IMR-90 (cell line): ENCODE data around the gene ZNF469. TPM values are rescaled to one million over a fixed set of nuclear protein-coding genes. Genes with fewer than 3 reads are reported as not detected.

ENCODE experiments used
- ATAC-seq: fragments of 200-7000 bp; cut with Tn5 transposase; 2 replicates; pipeline ENCODE4 v1.9.1; 2020; ENCODE audit warnings: low read depth, mild to moderate bottlenecking, moderate library complexity
- BruUV-seq: library from RNA; stranded (reverse); fragments of 400-500 nt; replicated peaks from 2 replicates; lab custom pipeline; 2021; lab: Mats Ljungman, UMichigan
- CTCF ChIA-PET: fragments of 300-600 bp; formaldehyde crosslinking; extraction: SDS; loops from one replicate; lab custom pipeline; 2021; ENCODE audit warnings: antibody characterized with exemption; lab: Yijun Ruan, JAX
- POLR2A ChIA-PET: fragments of 300-600 bp; sonication (Branson Sonifier 250); formaldehyde crosslinking; loops from one replicate; lab custom pipeline; 2022; ENCODE audit warnings: antibody characterized with exemption; ENCODE audit not compliant: unreplicated experiment; lab: Charles Lee
- DNase-seq: peaks from one replicate; pipeline ENCODE4 v3.0.0; 2013
- H2AFZ ChIP-seq: replicated peaks from 2 replicates; pipeline ENCODE3; 2013; ENCODE audit warnings: low read length, mild to moderate bottlenecking; ENCODE audit not compliant: poor library complexity
- H2AK5ac ChIP-seq: 2 replicates; pipeline ENCODE4 v1.6.1; 2013; ENCODE audit warnings: low read depth, low read length, inconsistent platforms
- H2AK9ac ChIP-seq: replicated peaks from 2 replicates; pipeline ENCODE3; 2013; ENCODE audit warnings: mild to moderate bottlenecking, low read depth, low read length, moderate library complexity; ENCODE audit not compliant: poor library complexity
- H2BK120ac ChIP-seq: 2 replicates; pipeline ENCODE4 v1.6.1; 2013; ENCODE audit warnings: low read depth, low read length, inconsistent platforms
- H2BK15ac ChIP-seq: 3 replicates; pipeline ENCODE4 v1.6.1; 2013; ENCODE audit warnings: low read depth, low read length, inconsistent platforms
- H2BK20ac ChIP-seq: 2 replicates; pipeline ENCODE4 v1.6.1; 2013; ENCODE audit warnings: low read depth, mild to moderate bottlenecking, inconsistent platforms, low read length, moderate library complexity
- H2BK5ac ChIP-seq: 2 replicates; pipeline ENCODE4 v1.6.1; 2013; ENCODE audit warnings: mild to moderate bottlenecking, low read depth, low read length, inconsistent platforms; ENCODE audit not compliant: poor library complexity, severe bottlenecking
- H3K14ac ChIP-seq: replicated peaks from 2 replicates; pipeline ENCODE4 v1.6.1; 2013; ENCODE audit warnings: low read depth, low read length, inconsistent platforms
- H3K18ac ChIP-seq: 2 replicates; pipeline ENCODE4 v1.6.1; 2013; ENCODE audit warnings: low read depth, low read length, control low read depth
- H3K23ac ChIP-seq: 2 replicates; pipeline ENCODE4 v1.6.1; 2013; ENCODE audit warnings: low read depth, low read length, inconsistent platforms
- H3K27ac ChIP-seq: 2 replicates; pipeline ENCODE4 v1.5.1; 2013; ENCODE audit warnings: mild to moderate bottlenecking, control low read depth, low read length; ENCODE audit not compliant: insufficient read depth
- H3K27me3 ChIP-seq: 2 replicates; pipeline ENCODE4 v1.6.1; 2013; ENCODE audit warnings: low read length; ENCODE audit not compliant: control insufficient read depth, insufficient read depth
- H3K36me3 ChIP-seq: 2 replicates; pipeline ENCODE4 v1.6.1; 2013; ENCODE audit warnings: low read length, mixed read lengths; ENCODE audit not compliant: control insufficient read depth, insufficient read depth
- H3K4ac ChIP-seq: 2 replicates; pipeline ENCODE4 v1.6.1; 2013; ENCODE audit warnings: low read depth, low read length, inconsistent platforms
- H3K4me1 ChIP-seq: 2 replicates; pipeline ENCODE4 v1.6.1; 2013; ENCODE audit warnings: low read length, mixed read lengths; ENCODE audit not compliant: control insufficient read depth, insufficient read depth
- H3K4me2 ChIP-seq: 2 replicates; pipeline ENCODE4 v1.6.1; 2013; ENCODE audit warnings: low read depth, mild to moderate bottlenecking, control low read depth, low read length, moderate library complexity
- H3K4me3 ChIP-seq: 2 replicates; pipeline ENCODE4 v1.5.1; 2013; ENCODE audit warnings: low read depth, mild to moderate bottlenecking, control low read depth, low read length, moderate library complexity; ENCODE audit not compliant: insufficient read depth
- H3K56ac ChIP-seq: 2 replicates; pipeline ENCODE4 v1.6.1; 2013; ENCODE audit warnings: low read length, inconsistent platforms; ENCODE audit not compliant: insufficient read depth; ENCODE audit errors: extremely low read depth
- H3K79me1 ChIP-seq, 2 experiments: 2 replicates each; pipeline ENCODE4 v1.6.1; 2013; ENCODE audit warnings: low read length in 2 of 2, inconsistent platforms in 1 of 2, low read depth in 1 of 2
- H3K9ac ChIP-seq: 2 replicates; pipeline ENCODE4 v1.6.1; 2013; ENCODE audit warnings: low read depth, low read length, control low read depth
- H3K9me1 ChIP-seq: 2 replicates; pipeline ENCODE4 v1.6.1; 2013; ENCODE audit warnings: low read length, inconsistent platforms; ENCODE audit not compliant: insufficient read depth
- H3K9me3 ChIP-seq: 2 replicates; pipeline ENCODE4 v1.6.1; 2013; ENCODE audit warnings: low read length; ENCODE audit not compliant: control insufficient read depth, insufficient read depth
- H4K20me1 ChIP-seq: 2 replicates; pipeline ENCODE4 v1.6.1; 2013; ENCODE audit warnings: low read length, inconsistent platforms; ENCODE audit not compliant: insufficient read depth
- H4K5ac ChIP-seq: 2 replicates; pipeline ENCODE4 v1.6.1; 2013; ENCODE audit warnings: mild to moderate bottlenecking, low read depth, low read length, control low read depth
- H4K8ac ChIP-seq, 2 experiments: 2 replicates each; pipeline ENCODE4 v1.6.1; 2013; ENCODE audit warnings: low read depth in 2 of 2, low read length in 2 of 2, control low read depth in 1 of 2, inconsistent platforms in 1 of 2
- H4K91ac ChIP-seq: 2 replicates; pipeline ENCODE4 v1.6.1; 2013; ENCODE audit warnings: low read depth, low read length, inconsistent platforms; ENCODE audit not compliant: insufficient read depth
- BHLHE40 ChIP-seq: fragments of 150-350 bp; IDR thresholded peaks from 2 replicates; pipeline ENCODE4 v1.6.1; 2016; ENCODE audit warnings: mild to moderate bottlenecking, low read depth, low read length
- CEBPB ChIP-seq: IDR thresholded peaks from 2 replicates; pipeline ENCODE4 v1.6.1; 2012; ENCODE audit warnings: low read depth, low read length, improper control_type of control experiment
- CHD1 ChIP-seq: IDR thresholded peaks from 2 replicates; pipeline ENCODE4 v1.6.1; 2012; ENCODE audit warnings: low read depth, low read length, improper control_type of control experiment
- CTCF ChIP-seq: conservative IDR thresholded peaks from 2 replicates; pipeline ENCODE4 v1.5.1; 2012; ENCODE audit warnings: mild to moderate bottlenecking, low read depth, low read length, improper control_type of control experiment
- FOS ChIP-seq: fragments of 150-350 bp; IDR thresholded peaks from 2 replicates; pipeline ENCODE4 v1.6.1; 2016; ENCODE audit warnings: low read depth, low read length
- MAFK ChIP-seq: IDR thresholded peaks from 2 replicates; pipeline ENCODE4 v1.6.1; 2012; ENCODE audit warnings: low read depth, low read length, improper control_type of control experiment
- MAZ ChIP-seq: IDR thresholded peaks from 2 replicates; pipeline ENCODE4 v1.6.1; 2012; ENCODE audit warnings: low read depth, mild to moderate bottlenecking, low read length, improper control_type of control experiment, moderate library complexity, borderline replicate concordance
- MXI1 ChIP-seq: IDR thresholded peaks from 2 replicates; pipeline ENCODE4 v1.6.1; 2012; ENCODE audit warnings: low read depth, mild to moderate bottlenecking, low read length, moderate library complexity, borderline replicate concordance
- NFE2L2 ChIP-seq: fragments of 150-350 bp; IDR thresholded peaks from 2 replicates; pipeline ENCODE4 v1.6.1; 2016; ENCODE audit warnings: low read depth, mild to moderate bottlenecking, low read length
- POLR2A ChIP-seq: IDR thresholded peaks from 2 replicates; pipeline ENCODE4 v1.6.1; 2012; ENCODE audit warnings: mild to moderate bottlenecking, low read depth, low read length
- RAD21 ChIP-seq: IDR thresholded peaks from 2 replicates; pipeline ENCODE4 v1.6.1; 2012; ENCODE audit warnings: low read length, improper control_type of control experiment
- RCOR1 ChIP-seq: IDR thresholded peaks from 2 replicates; pipeline ENCODE4 v1.6.1; 2012; ENCODE audit warnings: mild to moderate bottlenecking, low read length, improper control_type of control experiment; ENCODE audit not compliant: insufficient replicate concordance
- RFX5 ChIP-seq: IDR thresholded peaks from 2 replicates; pipeline ENCODE4 v1.8.0; 2012; ENCODE audit warnings: low read depth, mild to moderate bottlenecking, low read length, moderate library complexity
- SMC3 ChIP-seq: fragments of 150-350 bp; IDR thresholded peaks from 2 replicates; pipeline ENCODE4 v1.6.1; 2016; ENCODE audit warnings: low read depth, mild to moderate bottlenecking, antibody characterized with exemption, low read length, moderate library complexity
- USF2 ChIP-seq: fragments of 150-350 bp; IDR thresholded peaks from 2 replicates; pipeline ENCODE4 v1.6.1; 2017; ENCODE audit warnings: mild to moderate bottlenecking, antibody characterized with exemption, low read length, low read depth
- WGBS, 2 experiments: methylation state at CpG; one replicate each; pipeline versions ENCODE4 v1.1.5 to v1.1.7; 2013; ENCODE audit warnings: missing lambda C conversion rate in 2 of 2; ENCODE audit not compliant: insufficient read length in 1 of 2; ENCODE audit errors: extremely low coverage in 2 of 2; 5-methylcytosine and 5-hydroxymethylcytosine counted together
- dilution Hi-C: fragments of 300-500 bp; cut with HindIII; formaldehyde crosslinking; loops from one replicate; pipeline ENCODE4 v1.14.3; 2018; ENCODE audit warnings: low sequenced_read_pairs; ENCODE audit not compliant: unreplicated experiment
- in situ Hi-C: fragments of 300-500 bp; cut with MboI; formaldehyde crosslinking; loops from 3 replicates; pipeline ENCODE4 v1.14.3; 2019; ENCODE audit warnings: low sequenced_read_pairs, inconsistent platforms, mixed read lengths
- intact Hi-C: fragments of 100-400 bp; cut with micrococcal nuclease; formaldehyde crosslinking; loops from 2 replicates; pipeline ENCODE4 v1.10.0; 2022
- polyA plus RNA-seq, 3 experiments: library from polyadenylated mRNA; depleted of rRNA; stranded (reverse); fragments of >200 nt; gene quantifications; 2 replicates each; pipeline ENCODE4 v1.2.3, GENCODE V29; 2012; ENCODE audit warnings: low replicate concordance in 1 of 3
- total RNA-seq: library from RNA; depleted of rRNA; stranded (reverse); fragments of >200 nt; gene quantifications from 2 replicates; pipeline ENCODE4 v1.2.3, GENCODE V29; 2012
- TF ChIP-seq, protein P1 (sequence below): fragments of 150-350 bp; IDR thresholded peaks from 2 replicates; pipeline ENCODE4 v1.6.1; 2016; ENCODE audit warnings: low read depth, mild to moderate bottlenecking, low read length, moderate library complexity, borderline replicate concordance

Gene ZNF469
- total and polyA plus RNA-seq, 2 of the 4 experiments (the other 2 are of a cell fraction): 1.1 to 13.3 TPM

GRCh38 chr16:88413631-88414030 is 30.9 kb downstream of the ZNF469 start:
- dilution Hi-C loops: no loop called here
- H4K5ac ChIP-seq: no peak overlapping the region
- no peak overlapping the region for H2AK9ac ChIP-seq
- H3K4ac ChIP-seq: no peak overlapping the region
- POLR2A ChIA-PET: no interaction called here
- CTCF ChIA-PET: no interaction called here
- H2BK5ac ChIP-seq: no peak overlapping the region
- ATAC-seq (no peak), DNase-seq (no peak)
- H3K18ac ChIP-seq: no peak overlapping the region
- intact Hi-C loops: no loop called here
- no peak overlapping the region for H3K56ac ChIP-seq
- no peaks in the 10 kb centered on the region for H3K9me3 ChIP-seq
- H3K9me1 ChIP-seq: peaks cover 15% of the 10 kb centered on the region
- H3K36me3 ChIP-seq: peaks cover 64% of the 10 kb centered on the region
- H4K8ac ChIP-seq: no peak overlapping the region
- H3K27ac ChIP-seq: no peak overlapping the region
- no peak overlapping the region for H3K23ac ChIP-seq
- H3K4me1 ChIP-seq: peaks cover 5% of the 10 kb centered on the region; the same call in 1 of the 2 replicates
- peaks cover 13 to 94% of the 10 kb centered on the region in 2 experiments for H3K79me1 ChIP-seq
- H2AK5ac ChIP-seq: no peak overlapping the region
- no peak overlapping the region for H3K4me3 ChIP-seq
- in situ Hi-C loops: no loop called here
- WGBS, 2 experiments: 100% methylated on average over 4 of the region's 12 CpGs; no CpG with 5 or more reads in 1 of the 2 experiments
- TF ChIP-seq, protein P1, sequence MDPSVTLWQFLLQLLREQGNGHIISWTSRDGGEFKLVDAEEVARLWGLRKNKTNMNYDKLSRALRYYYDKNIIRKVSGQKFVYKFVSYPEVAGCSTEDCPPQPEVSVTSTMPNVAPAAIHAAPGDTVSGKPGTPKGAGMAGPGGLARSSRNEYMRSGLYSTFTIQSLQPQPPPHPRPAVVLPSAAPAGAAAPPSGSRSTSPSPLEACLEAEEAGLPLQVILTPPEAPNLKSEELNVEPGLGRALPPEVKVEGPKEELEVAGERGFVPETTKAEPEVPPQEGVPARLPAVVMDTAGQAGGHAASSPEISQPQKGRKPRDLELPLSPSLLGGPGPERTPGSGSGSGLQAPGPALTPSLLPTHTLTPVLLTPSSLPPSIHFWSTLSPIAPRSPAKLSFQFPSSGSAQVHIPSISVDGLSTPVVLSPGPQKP: no peak
- TF ChIP-seq SMC3 (no peak), RFX5 (no peak), NFE2L2 (no peak), MAZ (no peak), FOS (no peak), CTCF (no peak), RCOR1 (no peak), BHLHE40 (no peak), CHD1 (no peak), USF2 (no peak), RAD21 (no peak), MAFK (no peak), POLR2A (no peak), MXI1 (no peak), CEBPB (no peak)
- no peaks in the 10 kb centered on the region for H3K27me3 ChIP-seq
- BruUV-seq: no TSS peak
- no peak overlapping the region for H2BK15ac ChIP-seq
- no peak overlapping the region for H3K4me2 ChIP-seq
- no peak overlapping the region for H4K91ac ChIP-seq
- no peak overlapping the region for H3K14ac ChIP-seq
- H3K9ac ChIP-seq: no peak overlapping the region
- no peak overlapping the region for H2BK120ac ChIP-seq
- H2BK20ac ChIP-seq: no peak overlapping the region
- peaks cover 100% of the 10 kb centered on the region for H4K20me1 ChIP-seq
- no peak overlapping the region for H2AFZ ChIP-seq
